ENCODE measurements around the gene CDH12. TPM values are rescaled to one million over a fixed set of nuclear protein-coding genes. Genes with fewer than 3 reads are reported as not detected.
"Not testable (repeated sequence)": the region's sequence is repeated elsewhere in the genome, so short reads cannot be mapped to it uniquely, and the experiment has no call there.

Gene CDH12
- polyA plus RNA-seq, 4 donors = 6.5 to 9.8 (median 6.9) TPM

GRCh38 chr5:22776285-22776684, 76.9 kb downstream of the CDH12 start:
- DNase-seq (ENCODE audit: low read depth in 4 of 4, low spot score in 3 of 4) = no peak

GRCh38 chr5:22774214-22774613, 78.9 kb downstream of the CDH12 start:
- not testable (repeated sequence) for DNase-seq (ENCODE audit: low read depth in 4 of 4, low spot score in 3 of 4)

- DNase-seq (ENCODE audit: low read depth in 4 of 4, low spot score in 3 of 4) = no peak
These were observed 88.4 kb downstream of the CDH12 start for GRCh38 chr5:22764736-22765135.

- no peak for DNase-seq (ENCODE audit: low read depth in 4 of 4, low spot score in 3 of 4)
These were observed 95.4 kb downstream of the CDH12 start for GRCh38 chr5:22757776-22758175.

GRCh38 chr5:22754155-22754554, 99.0 kb downstream of the CDH12 start:
- no peak for DNase-seq (ENCODE audit: low read depth in 4 of 4, low spot score in 3 of 4)

- no peak for DNase-seq (ENCODE audit: low read depth in 4 of 4, low spot score in 3 of 4)
These were observed 101.6 kb downstream of the CDH12 start for GRCh38 chr5:22751536-22751935.

GRCh38 chr5:22736443-22737003, 116.6 kb downstream of the CDH12 start:
- DNase-seq (ENCODE audit: low read depth in 4 of 4, low spot score in 3 of 4) = no peak

GRCh38 chr5:22734907-22735306, 118.2 kb downstream of the CDH12 start:
- DNase-seq (ENCODE audit: low read depth in 4 of 4, low spot score in 3 of 4) = no peak

GRCh38 chr5:22728610-22729009, 124.5 kb downstream of the CDH12 start:
- DNase-seq (ENCODE audit: low read depth in 4 of 4, low spot score in 3 of 4) = no peak

GRCh38 chr5:22722491-22722890, 130.7 kb downstream of the CDH12 start:
- no peak for DNase-seq (ENCODE audit: low read depth in 4 of 4, low spot score in 3 of 4)

GRCh38 chr5:22722056-22722455, 131.1 kb downstream of the CDH12 start:
- no peak for DNase-seq (ENCODE audit: low read depth in 4 of 4, low spot score in 3 of 4)

- no peak for DNase-seq (ENCODE audit: low read depth in 4 of 4, low spot score in 3 of 4)
These were observed 133.3 kb downstream of the CDH12 start for GRCh38 chr5:22719842-22720241.

- no peak for DNase-seq (ENCODE audit: low read depth in 4 of 4, low spot score in 3 of 4)
These were observed 142.5 kb downstream of the CDH12 start for GRCh38 chr5:22710660-22711059.

- DNase-seq (ENCODE audit: low read depth in 4 of 4, low spot score in 3 of 4) = no peak
These were observed 143.4 kb downstream of the CDH12 start for GRCh38 chr5:22709743-22710142.

- no peak for DNase-seq (ENCODE audit: low read depth in 4 of 4, low spot score in 3 of 4)
These were observed 144.3 kb downstream of the CDH12 start for GRCh38 chr5:22708770-22709328.

GRCh38 chr5:22706901-22707300, 146.2 kb downstream of the CDH12 start:
- DNase-seq (ENCODE audit: low read depth in 4 of 4, low spot score in 3 of 4) = no peak

GRCh38 chr5:22699319-22699718, 153.8 kb downstream of the CDH12 start:
- DNase-seq (ENCODE audit: low read depth in 4 of 4, low spot score in 3 of 4) = no peak

- no peak for DNase-seq (ENCODE audit: low read depth in 4 of 4, low spot score in 3 of 4)
These were observed 160.0 kb downstream of the CDH12 start for GRCh38 chr5:22693121-22693520.

- DNase-seq (ENCODE audit: low read depth in 4 of 4, low spot score in 3 of 4) = no peak
These were observed 170.1 kb downstream of the CDH12 start for GRCh38 chr5:22683050-22683449.

GRCh38 chr5:22678886-22679285, 174.3 kb downstream of the CDH12 start:
- no peak for DNase-seq (ENCODE audit: low read depth in 4 of 4, low spot score in 3 of 4)

- no peak for DNase-seq (ENCODE audit: low read depth in 4 of 4, low spot score in 3 of 4)
These were observed 180.0 kb downstream of the CDH12 start for GRCh38 chr5:22673131-22673530.

GRCh38 chr5:22669345-22669744, 183.8 kb downstream of the CDH12 start:
- DNase-seq (ENCODE audit: low read depth in 4 of 4, low spot score in 3 of 4) = no peak

GRCh38 chr5:22665801-22666200, 187.3 kb downstream of the CDH12 start:
- DNase-seq (ENCODE audit: low read depth in 4 of 4, low spot score in 3 of 4) = no peak
